Liver (tissue), 3 donors: ENCODE measurements around the gene OGFOD3.

Experiments
- CTCF ChIP-seq: fragments of 150-350 bp; IDR thresholded peaks from 2 replicates; pipeline ENCODE4 v1.5.1; 2017; ENCODE audit warnings: improper control_type of control experiment, low read depth, low read length; ENCODE audit not compliant: missing input control
- GABPA ChIP-seq, 2 donors: IDR thresholded peaks in 1 of 2; conservative IDR thresholded peaks in 1 of 2; 2 replicates each; pipeline ENCODE4 v1.6.1; 2016; ENCODE audit warnings: antibody characterized with exemption in 2 of 2, mild to moderate bottlenecking in 1 of 2, moderate library complexity in 1 of 2
- RAD21 ChIP-seq, 2 donors: IDR thresholded peaks; 2 replicates each; pipeline ENCODE4 v1.6.1; 2016; ENCODE audit warnings: antibody characterized with exemption in 2 of 2, mild to moderate bottlenecking in 2 of 2
- RXRA ChIP-seq, 2 donors: IDR thresholded peaks; 2 replicates each; pipeline ENCODE4 v1.6.1; 2017 to 2018; ENCODE audit warnings: antibody characterized with exemption in 2 of 2, mild to moderate bottlenecking in 1 of 2
- ZBTB33 ChIP-seq: IDR thresholded peaks from 2 replicates; pipeline ENCODE4 v1.6.1; 2016; ENCODE audit warnings: antibody characterized with exemption
- donor health status: healthy.
- donor health status: healthy.

GRCh38 chr17:82361885-82362633 lies 56.3 kb downstream of the OGFOD3 start:
- TF ChIP-seq RXRA (IDR thresholded peaks at IDR 0.05), result no peak
- TF ChIP-seq ZBTB33, result no peak
- TF ChIP-seq GABPA (IDR thresholded peaks at IDR 0.05 in 1 of 2, conservative IDR thresholded peaks at IDR 0.05 in 1 of 2), result no peak
- TF ChIP-seq CTCF, result no peak
- no peak for TF ChIP-seq RAD21 (IDR thresholded peaks at IDR 0.05)
